ENCODE results near the gene BPNT1. TPM values are rescaled to one million over a fixed set of nuclear protein-coding genes. Genes with fewer than 3 reads are reported as not detected.

Gene BPNT1
- total and polyA plus RNA-seq, 2 of the 13 experiments (the other 11 are each of a cell fraction or from before 2014, with no cell fraction given): 35.2 to 43.9 TPM

DNA sequence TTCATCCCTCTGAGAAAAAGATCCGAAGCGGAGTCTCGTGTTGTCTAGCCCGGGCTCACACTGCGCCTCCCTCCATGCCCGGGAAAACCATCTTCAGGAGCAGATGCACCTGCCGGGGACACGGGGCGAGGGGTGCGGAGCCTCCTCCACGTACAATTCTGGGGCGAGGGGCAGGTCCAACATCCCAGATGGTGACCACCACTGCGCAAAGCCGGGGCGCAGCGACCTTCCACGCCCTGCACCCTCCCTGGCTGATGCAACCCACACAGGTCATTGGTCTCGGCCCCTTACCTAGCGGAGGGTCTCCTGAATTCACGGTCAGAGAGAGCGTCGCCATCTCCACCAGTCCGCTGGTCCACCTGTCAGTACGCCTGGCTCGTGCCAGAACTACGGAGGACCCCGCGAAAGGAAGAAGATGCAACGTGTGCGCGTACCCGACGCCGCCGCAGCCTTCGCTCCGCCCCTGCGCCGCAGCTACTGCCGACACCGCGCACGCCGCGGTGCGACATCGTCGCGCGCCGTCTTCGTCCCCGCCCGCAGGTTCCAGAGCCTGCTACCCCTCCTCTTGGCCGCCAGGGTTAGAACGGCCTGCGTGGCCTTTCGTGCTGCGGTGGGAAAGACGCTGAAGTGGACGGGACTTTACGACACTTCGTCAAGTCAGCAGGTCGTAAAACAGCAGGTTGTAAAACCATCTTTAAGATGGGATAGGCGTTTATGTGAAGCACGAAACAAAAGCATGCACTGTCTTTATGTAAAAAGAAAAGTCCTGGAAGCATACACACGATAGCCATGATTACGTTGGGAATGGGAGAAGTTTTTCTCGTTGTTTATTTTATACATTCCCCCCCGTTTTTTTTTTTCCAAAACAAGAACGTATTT lies 43.3 kb downstream of the BPNT1 start, which contains the start of gene EPRS1 (continued):
- TF ChIP-seq ZNF512 (CRISPR knock-in tag; IDR thresholded peaks at IDR 0.05) (no peak), ZNF749 (CRISPR knock-in tag; IDR thresholded peaks at IDR 0.05; ENCODE audit: borderline replicate concordance) (no peak), HDAC2 (CRISPR knock-in tag; IDR thresholded peaks at IDR 0.05) (peak; percentile 85), ATF1 (CRISPR knock-in tag; IDR thresholded peaks at IDR 0.05) (peak; percentile 84), DMAP1 (CRISPR knock-in tag; IDR thresholded peaks at IDR 0.05) (peak; percentile 98), ZNF160 (CRISPR knock-in tag; IDR thresholded peaks at IDR 0.05) (0 out of 2 replicates have a peak, but pooled peaks have one; percentile 80), GTF2F1 (IDR thresholded peaks at IDR 0.05; ENCODE audit: low read length) (no peak), FOXJ3 (CRISPR knock-in tag; IDR thresholded peaks at IDR 0.05; ENCODE audit: borderline replicate concordance) (peak; percentile 65), ZNF333 (CRISPR knock-in tag; IDR thresholded peaks at IDR 0.05; ENCODE audit: borderline replicate concordance) (0 out of 2 replicates have a peak, but pooled peaks have one; percentile 79), ZNF367 (CRISPR knock-in tag; IDR thresholded peaks at IDR 0.05; ENCODE audit: borderline replicate concordance) (no peak), SP1 (IDR thresholded peaks at IDR 0.05) (no peak), SP1 (CRISPR knock-in tag; IDR thresholded peaks at IDR 0.05) (peak; percentile 65; the same call in 1 of the 2 replicates), MTF1 (CRISPR knock-in tag; IDR thresholded peaks at IDR 0.05) (no peak), TP53 (CRISPR knock-in tag; conservative IDR thresholded peaks at IDR 0.05) (peak; percentile 80; the same call in 1 of the 2 replicates), KLF12 (CRISPR knock-in tag; IDR thresholded peaks at IDR 0.05; ENCODE audit: borderline replicate concordance) (no peak), MAFG (CRISPR knock-in tag; IDR thresholded peaks at IDR 0.05) (no peak), NFRKB (IDR thresholded peaks at IDR 0.05) (no peak), ZNF775 (CRISPR knock-in tag; IDR thresholded peaks at IDR 0.05; ENCODE audit: borderline replicate concordance) (no peak), ZKSCAN1 (IDR thresholded peaks at IDR 0.05; ENCODE audit: low read length) (no peak), ELF4 (CRISPR knock-in tag; IDR thresholded peaks at IDR 0.05; ENCODE audit: borderline replicate concordance) (no peak), NR1H2 (CRISPR knock-in tag; IDR thresholded peaks at IDR 0.05; ENCODE audit: borderline replicate concordance, low read depth) (no peak)
- TF ChIP-seq, protein P1, sequence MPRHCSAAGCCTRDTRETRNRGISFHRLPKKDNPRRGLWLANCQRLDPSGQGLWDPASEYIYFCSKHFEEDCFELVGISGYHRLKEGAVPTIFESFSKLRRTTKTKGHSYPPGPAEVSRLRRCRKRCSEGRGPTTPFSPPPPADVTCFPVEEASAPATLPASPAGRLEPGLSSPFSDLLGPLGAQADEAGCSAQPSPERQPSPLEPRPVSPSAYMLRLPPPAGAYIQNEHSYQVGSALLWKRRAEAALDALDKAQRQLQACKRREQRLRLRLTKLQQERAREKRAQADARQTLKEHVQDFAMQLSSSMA (CRISPR knock-in tag; IDR thresholded peaks at IDR 0.05): no peak; the same call in 1 of the 2 replicates
- TF ChIP-seq, protein P2, sequence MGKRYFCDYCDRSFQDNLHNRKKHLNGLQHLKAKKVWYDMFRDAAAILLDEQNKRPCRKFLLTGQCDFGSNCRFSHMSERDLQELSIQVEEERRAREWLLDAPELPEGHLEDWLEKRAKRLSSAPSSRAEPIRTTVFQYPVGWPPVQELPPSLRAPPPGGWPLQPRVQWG (CRISPR knock-in tag; IDR thresholded peaks at IDR 0.05; ENCODE audit: borderline replicate concordance, low read depth): no peak
- TF ChIP-seq, protein P3, sequence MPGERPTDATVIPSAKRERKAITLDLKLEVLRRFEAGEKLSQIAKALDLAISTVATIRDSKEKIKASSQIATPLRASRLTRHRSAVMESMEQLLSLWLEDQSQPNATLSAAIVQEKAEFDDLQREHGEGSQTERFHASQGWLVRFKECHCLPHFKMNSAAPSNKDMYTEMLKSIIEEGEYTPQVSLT (CRISPR knock-in tag; IDR thresholded peaks at IDR 0.05; ENCODE audit: borderline replicate concordance, low read depth): no peak
- TF ChIP-seq, protein P4, sequence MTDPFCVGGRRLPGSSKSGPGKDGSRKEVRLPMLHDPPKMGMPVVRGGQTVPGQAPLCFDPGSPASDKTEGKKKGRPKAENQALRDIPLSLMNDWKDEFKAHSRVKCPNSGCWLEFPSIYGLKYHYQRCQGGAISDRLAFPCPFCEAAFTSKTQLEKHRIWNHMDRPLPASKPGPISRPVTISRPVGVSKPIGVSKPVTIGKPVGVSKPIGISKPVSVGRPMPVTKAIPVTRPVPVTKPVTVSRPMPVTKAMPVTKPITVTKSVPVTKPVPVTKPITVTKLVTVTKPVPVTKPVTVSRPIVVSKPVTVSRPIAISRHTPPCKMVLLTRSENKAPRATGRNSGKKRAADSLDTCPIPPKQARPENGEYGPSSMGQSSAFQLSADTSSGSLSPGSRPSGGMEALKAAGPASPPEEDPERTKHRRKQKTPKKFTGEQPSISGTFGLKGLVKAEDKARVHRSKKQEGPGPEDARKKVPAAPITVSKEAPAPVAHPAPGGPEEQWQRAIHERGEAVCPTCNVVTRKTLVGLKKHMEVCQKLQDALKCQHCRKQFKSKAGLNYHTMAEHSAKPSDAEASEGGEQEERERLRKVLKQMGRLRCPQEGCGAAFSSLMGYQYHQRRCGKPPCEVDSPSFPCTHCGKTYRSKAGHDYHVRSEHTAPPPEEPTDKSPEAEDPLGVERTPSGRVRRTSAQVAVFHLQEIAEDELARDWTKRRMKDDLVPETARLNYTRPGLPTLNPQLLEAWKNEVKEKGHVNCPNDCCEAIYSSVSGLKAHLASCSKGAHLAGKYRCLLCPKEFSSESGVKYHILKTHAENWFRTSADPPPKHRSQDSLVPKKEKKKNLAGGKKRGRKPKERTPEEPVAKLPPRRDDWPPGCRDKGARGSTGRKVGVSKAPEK (CRISPR knock-in tag; IDR thresholded peaks at IDR 0.05; ENCODE audit: borderline replicate concordance): no peak; the same call in 1 of the 2 replicates

Measured in HepG2 (cell line).